Liver (tissue), 9 donors: Measurements from ENCODE around the gene COCH. TPM values are rescaled to one million over a fixed set of nuclear protein-coding genes. Genes with fewer than 3 reads are reported as not detected.

Source experiments
- DNase-seq: peaks from one replicate; pipeline ENCODE4 v3.0.0-alpha.2; 2017; ENCODE audit warnings: low spot score
- H3K27ac ChIP-seq, 2 donors: one replicate each; pipeline ENCODE4 v1.7.0; 2013; ENCODE audit warnings: inconsistent platforms in 2 of 2, low read length in 2 of 2, control low read depth in 1 of 2, low read depth in 1 of 2, mild to moderate bottlenecking in 1 of 2
- H3K27me3 ChIP-seq, 4 donors: one replicate each; pipeline versions ENCODE4 v1.6.1 to v1.7.0; 2013; ENCODE audit warnings: low read length in 3 of 4, inconsistent platforms in 1 of 4, mild to moderate bottlenecking in 1 of 4, moderate library complexity in 1 of 4; ENCODE audit not compliant: control insufficient read depth in 4 of 4, insufficient read depth in 4 of 4
- H3K36me3 ChIP-seq, 4 donors: one replicate each; pipeline versions ENCODE4 v1.6.1 to v1.7.0; 2013; ENCODE audit warnings: low read length in 3 of 4, mild to moderate bottlenecking in 3 of 4, low read depth in 1 of 4, moderate library complexity in 1 of 4; ENCODE audit not compliant: control insufficient read depth in 4 of 4, insufficient read depth in 3 of 4
- H3K4me1 ChIP-seq, 4 donors: one replicate each; pipeline versions ENCODE4 v1.6.1 to v1.7.0; 2013; ENCODE audit warnings: low read length in 3 of 4, mild to moderate bottlenecking in 3 of 4, moderate library complexity in 1 of 4; ENCODE audit not compliant: control insufficient read depth in 4 of 4, insufficient read depth in 4 of 4
- H3K4me3 ChIP-seq, 3 donors: one replicate each; pipeline versions ENCODE4 v1.6.1 to v1.7.0; 2013; ENCODE audit warnings: low read length in 3 of 3, control low read depth in 1 of 3, low read depth in 1 of 3, mild to moderate bottlenecking in 1 of 3
- H3K9ac ChIP-seq, 2 donors: one replicate each; pipeline ENCODE4 v1.7.0; 2013; ENCODE audit warnings: low read length in 2 of 2, mild to moderate bottlenecking in 2 of 2, moderate library complexity in 2 of 2, control low read depth in 1 of 2, low read depth in 1 of 2
- H3K9me3 ChIP-seq, 4 donors: one replicate each; pipeline versions ENCODE4 v1.6.1 to v1.7.0; 2013; ENCODE audit warnings: low read length in 3 of 4; ENCODE audit not compliant: control insufficient read depth in 4 of 4
- ATF3 ChIP-seq: IDR thresholded peaks from 2 replicates; pipeline ENCODE4 v1.6.1; 2016; ENCODE audit warnings: antibody characterized with exemption
- CTCF ChIP-seq: fragments of 150-350 bp; IDR thresholded peaks from 2 replicates; pipeline ENCODE4 v1.5.1; 2017; ENCODE audit warnings: improper control_type of control experiment, low read depth, low read length; ENCODE audit not compliant: missing input control
- EGR1 ChIP-seq, 2 donors: IDR thresholded peaks; 2 replicates each; pipeline ENCODE4 v1.6.1; 2016 to 2018; ENCODE audit warnings: antibody characterized with exemption in 2 of 2, low read depth in 2 of 2
- FOXA1 ChIP-seq: IDR thresholded peaks from 2 replicates; pipeline ENCODE4 v1.6.1; 2016; ENCODE audit warnings: antibody characterized with exemption
- FOXA2 ChIP-seq: IDR thresholded peaks from 2 replicates; pipeline ENCODE4 v1.6.1; 2016; ENCODE audit warnings: antibody characterized with exemption
- GABPA ChIP-seq, 2 donors: IDR thresholded peaks in 1 of 2; conservative IDR thresholded peaks in 1 of 2; 2 replicates each; pipeline ENCODE4 v1.6.1; 2016; ENCODE audit warnings: antibody characterized with exemption in 2 of 2, mild to moderate bottlenecking in 1 of 2, moderate library complexity in 1 of 2
- JUND ChIP-seq, 2 donors: IDR thresholded peaks; 2 replicates each; pipeline ENCODE4 v1.6.1; 2016; ENCODE audit warnings: antibody characterized with exemption in 2 of 2
- NR2F2 ChIP-seq: IDR thresholded peaks from 2 replicates; pipeline ENCODE4 v1.6.1; 2016; ENCODE audit warnings: antibody characterized with exemption
- RAD21 ChIP-seq, 2 donors: IDR thresholded peaks; 2 replicates each; pipeline ENCODE4 v1.6.1; 2016; ENCODE audit warnings: antibody characterized with exemption in 2 of 2, mild to moderate bottlenecking in 2 of 2
- REST ChIP-seq: IDR thresholded peaks from 2 replicates; pipeline ENCODE4 v1.6.1; 2016; ENCODE audit warnings: antibody characterized with exemption, mild to moderate bottlenecking
- SP1 ChIP-seq: IDR thresholded peaks from 2 replicates; pipeline ENCODE4 v1.6.1; 2018; ENCODE audit warnings: antibody characterized with exemption, mild to moderate bottlenecking
- TAF1 ChIP-seq: conservative IDR thresholded peaks from 2 replicates; pipeline ENCODE4 v1.6.1; 2016; ENCODE audit warnings: antibody characterized with exemption, mild to moderate bottlenecking
- YY1 ChIP-seq: IDR thresholded peaks from 2 replicates; pipeline ENCODE4 v1.6.1; 2016; ENCODE audit warnings: antibody characterized with exemption, mild to moderate bottlenecking
- WGBS: extraction: QIAGEN DNeasy Blood & Tissue Kit; methylation state at CpG from one replicate; pipeline ENCODE4 v1.1.7; 2013; 5-methylcytosine and 5-hydroxymethylcytosine counted together
- polyA plus RNA-seq, 2 donors: library from polyadenylated mRNA; stranded (reverse) in 1 of 2; unstranded in 1 of 2; fragments of 200-250 nt in 1 of 2; fragments of >200 nt in 1 of 2; fragmentation: Nextera tagmentation in 1 of 2; extraction: Ambion mirVana in 1 of 2; gene quantifications; one replicate each; pipeline versions ENCODE4 v1.2.1 to v1.2.3, GENCODE V29; 2013 to 2015
- total RNA-seq, 2 donors: library from RNA; depleted of rRNA; stranded (reverse); fragments of >200 nt; gene quantifications; one replicate each; pipeline ENCODE4 v1.2.3, GENCODE V29; 2014
- TF ChIP-seq, protein P1 (sequence below): IDR thresholded peaks from 2 replicates; pipeline ENCODE4 v1.6.1; 2016; ENCODE audit warnings: antibody characterized with exemption
- TF ChIP-seq, protein P2 (sequence below): IDR thresholded peaks from 2 replicates; pipeline ENCODE4 v1.6.1; 2016; ENCODE audit warnings: antibody characterized with exemption
- donor health status: healthy.
- donor health status: healthy.
- donor health status: healthy.
- donor health status: healthy.
- donor health status: healthy.

Gene COCH
- total and polyA plus RNA-seq, 4 donors, result 0.33 to 2.5 (median 0.49) TPM

GRCh38 chr14:30869551-30870155, 4.7 kb upstream of the COCH start:
- H3K9me3 ChIP-seq, result no peaks in the 10 kb centered on the region
- H3K36me3 ChIP-seq, result no peaks in the 10 kb centered on the region
- WGBS, result 74% methylated on average over 2 of the region's 2 CpGs
- DNase-seq, result no peak
- no peak overlapping the region for H3K9ac ChIP-seq
- H3K27ac ChIP-seq, result no peak overlapping the region
- H3K27me3 ChIP-seq, result no peaks in the 10 kb centered on the region
- H3K4me3 ChIP-seq, result no peak overlapping the region
- TF ChIP-seq JUND (IDR thresholded peaks at IDR 0.05), result no peak
- no peak for TF ChIP-seq TAF1
- no peak for TF ChIP-seq EGR1 (IDR thresholded peaks at IDR 0.05; ENCODE audit: low read depth in 2 of 2)
- TF ChIP-seq SP1, result no peak
- TF ChIP-seq, protein P1, sequence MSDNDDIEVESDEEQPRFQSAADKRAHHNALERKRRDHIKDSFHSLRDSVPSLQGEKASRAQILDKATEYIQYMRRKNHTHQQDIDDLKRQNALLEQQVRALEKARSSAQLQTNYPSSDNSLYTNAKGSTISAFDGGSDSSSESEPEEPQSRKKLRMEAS, result no peak
- TF ChIP-seq, protein P2, sequence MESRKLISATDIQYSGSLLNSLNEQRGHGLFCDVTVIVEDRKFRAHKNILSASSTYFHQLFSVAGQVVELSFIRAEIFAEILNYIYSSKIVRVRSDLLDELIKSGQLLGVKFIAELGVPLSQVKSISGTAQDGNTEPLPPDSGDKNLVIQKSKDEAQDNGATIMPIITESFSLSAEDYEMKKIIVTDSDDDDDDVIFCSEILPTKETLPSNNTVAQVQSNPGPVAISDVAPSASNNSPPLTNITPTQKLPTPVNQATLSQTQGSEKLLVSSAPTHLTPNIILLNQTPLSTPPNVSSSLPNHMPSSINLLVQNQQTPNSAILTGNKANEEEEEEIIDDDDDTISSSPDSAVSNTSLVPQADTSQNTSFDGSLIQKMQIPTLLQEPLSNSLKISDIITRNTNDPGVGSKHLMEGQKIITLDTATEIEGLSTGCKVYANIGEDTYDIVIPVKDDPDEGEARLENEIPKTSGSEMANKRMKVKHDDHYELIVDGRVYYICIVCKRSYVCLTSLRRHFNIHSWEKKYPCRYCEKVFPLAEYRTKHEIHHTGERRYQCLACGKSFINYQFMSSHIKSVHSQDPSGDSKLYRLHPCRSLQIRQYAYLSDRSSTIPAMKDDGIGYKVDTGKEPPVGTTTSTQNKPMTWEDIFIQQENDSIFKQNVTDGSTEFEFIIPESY, result no peak
- no peak for TF ChIP-seq REST
- TF ChIP-seq NR2F2, result no peak
- no peak for TF ChIP-seq YY1
- TF ChIP-seq ATF3, result no peak
- no peak for TF ChIP-seq FOXA2
- TF ChIP-seq CTCF, result no peak
- no peak for TF ChIP-seq RAD21 (IDR thresholded peaks at IDR 0.05)
- no peak for TF ChIP-seq GABPA (IDR thresholded peaks at IDR 0.05 in 1 of 2, conservative IDR thresholded peaks at IDR 0.05 in 1 of 2)
- H3K4me1 ChIP-seq, result peaks cover 2 to 7% (median 6%) of the 10 kb centered on the region in 4 donors

DNA sequence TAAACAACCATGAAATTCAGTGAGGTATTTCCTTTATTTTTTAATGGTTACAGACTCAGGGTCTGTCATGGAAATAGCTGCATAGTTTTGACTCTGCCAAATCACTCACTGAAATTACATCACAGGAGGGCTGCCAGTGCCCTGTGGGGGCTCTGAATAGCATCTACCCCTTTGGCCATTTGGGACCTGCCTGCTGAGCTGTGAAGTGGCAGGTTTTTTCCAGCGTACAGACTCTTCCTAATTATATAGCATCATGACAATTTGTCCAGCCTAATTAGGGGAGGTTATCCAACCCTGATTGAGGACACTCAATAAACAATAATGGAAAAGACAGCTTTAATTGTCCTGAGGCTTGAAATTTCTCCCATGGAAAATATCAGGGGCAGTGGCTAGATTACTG, 1.8 kb upstream of the COCH start:
- H3K4me3 ChIP-seq, result no peak overlapping the region
- H3K36me3 ChIP-seq, result no peaks in the 10 kb centered on the region
- H3K9ac ChIP-seq, result no peak overlapping the region
- H3K27ac ChIP-seq, result no peak overlapping the region
- WGBS, result 94% methylated on average over 1 of the region's 1 CpG
- TF ChIP-seq, protein P2, result no peak
- TF ChIP-seq CTCF (no peak), REST (no peak), GABPA (IDR thresholded peaks at IDR 0.05 in 1 of 2, conservative IDR thresholded peaks at IDR 0.05 in 1 of 2) (no peak), FOXA1 (no peak)
- no peaks in the 10 kb centered on the region for H3K9me3 ChIP-seq
- H3K27me3 ChIP-seq, result no peaks in the 10 kb centered on the region
- no peak for DNase-seq
- peaks cover 6 to 18% (median 14%) of the 10 kb centered on the region in 4 donors for H3K4me1 ChIP-seq
